Measurements from ENCODE around the gene ABHD5. TPM values are rescaled to one million over a fixed set of nuclear protein-coding genes. Genes with fewer than 3 reads are reported as not detected.

ABHD5 gene
- total and polyA plus RNA-seq, 12 donors = 6.1 to 43.4 (median 21.9) TPM

GRCh38 chr3:43753741-43754715, 63.3 kb downstream of the ABHD5 start:
- 68 to 79% (median 73%) methylated on average over 5 of the region's 5 CpGs for WGBS, 4 donors
- intact Hi-C loops (cut with DNase I) = no loop called here

GRCh38 chr3:43755516-43756200, 64.9 kb downstream of the ABHD5 start:
- WGBS, 4 donors = 76 to 84% (median 80%) methylated on average over 8 of the region's 8 CpGs
- no peak for DNase-seq
- H3K36me3 ChIP-seq (replicated peaks in 1 of 2) = no peaks in the 10 kb centered on the region
- H3K4me3 ChIP-seq = no peak overlapping the region
- no peak overlapping the region for H3K27ac ChIP-seq
- TF ChIP-seq POLR2A (IDR thresholded peaks at IDR 0.05) = no peak
- H3K4me1 ChIP-seq (replicated peaks in 1 of 2) = peaks cover 0 to 6% of the 10 kb centered on the region in 2 donors
- intact Hi-C loops (cut with DNase I) = no loop called here
- H3K9me3 ChIP-seq (replicated peaks in 1 of 3) = no peaks in the 10 kb centered on the region
- H3K27me3 ChIP-seq = no peaks in the 10 kb centered on the region

More at GRCh38 chr3:43753741-43754715, 63.3 kb downstream of the ABHD5 start:
- Histone ChIP-seq H3K27ac (no peak overlapping the region), H3K9me3 (replicated peaks in 1 of 3) (no peaks in the 10 kb centered on the region), H3K4me3 (no peak overlapping the region), H3K4me1 (replicated peaks in 1 of 2) (peaks cover 0 to 6% of the 10 kb centered on the region in 2 donors), H3K36me3 (replicated peaks in 1 of 2) (no peaks in the 10 kb centered on the region), H3K27me3 (no peaks in the 10 kb centered on the region)
- TF ChIP-seq CTCF (IDR thresholded peaks at IDR 0.05) = no peak
- no peak for TF ChIP-seq POLR2A (IDR thresholded peaks at IDR 0.05)
- DNase-seq = no peak

DNA sequence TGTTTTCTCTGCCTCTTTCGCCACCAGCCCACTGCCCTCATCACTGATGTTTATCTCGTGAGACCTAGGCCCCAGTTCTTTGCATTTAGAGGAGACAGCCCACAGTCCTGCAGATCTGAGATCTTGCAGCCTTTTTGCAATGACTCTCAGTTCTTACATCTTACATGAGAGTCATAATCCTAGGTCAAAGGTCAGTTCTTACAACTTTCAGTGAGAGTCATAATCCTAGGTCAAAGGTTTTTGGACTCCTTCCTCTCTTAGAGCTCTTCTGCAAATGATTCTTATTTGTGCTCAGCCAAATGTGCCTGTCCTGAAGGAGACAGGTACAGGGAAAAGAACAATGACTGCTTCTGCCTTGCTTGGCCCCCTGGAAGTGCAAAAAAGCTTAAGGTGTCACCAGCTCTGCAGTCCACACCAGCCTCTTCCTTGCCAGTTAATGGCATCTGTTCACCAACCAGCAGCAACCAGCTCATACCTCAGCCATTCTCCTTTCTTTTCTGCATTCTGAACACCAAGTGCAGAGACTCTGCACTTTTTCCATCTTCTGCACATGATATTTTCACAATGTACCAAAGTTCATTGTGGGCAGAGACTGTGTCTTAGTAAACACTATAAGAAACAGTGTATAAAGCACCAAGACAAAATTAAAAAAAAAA, 67.1 kb downstream of the ABHD5 start:
- 79 to 91% (median 86%) methylated on average over 2 of the region's 2 CpGs for WGBS, 4 donors
- no peak overlapping the region for H3K4me3 ChIP-seq

More for the DNA sequence above, 67.1 kb downstream of the ABHD5 start:
- Histone ChIP-seq H3K9me3 (replicated peaks in 1 of 3) (no peaks in the 10 kb centered on the region), H3K27ac (no peak overlapping the region), H3K36me3 (replicated peaks in 1 of 2) (no peaks in the 10 kb centered on the region), H3K4me1 (replicated peaks in 1 of 2) (peaks cover 0 to 6% of the 10 kb centered on the region in 2 donors), H3K27me3 (no peaks in the 10 kb centered on the region)
- TF ChIP-seq POLR2A (IDR thresholded peaks at IDR 0.05) (no peak), CTCF (IDR thresholded peaks at IDR 0.05) (no peak)
- intact Hi-C loops (cut with DNase I) = no loop called here
- no peak for DNase-seq
